ENCODE data around the gene GPRC5C.

GRCh38 chr17:74424117-74424516, 7.8 kb upstream of the GPRC5C start:
- TF ChIP-seq CTCF (IDR thresholded peaks at IDR 0.05; ENCODE audit: low read depth, low read length) (no peak), POLR2A (IDR thresholded peaks at IDR 0.05; ENCODE audit: extremely low read depth, insufficient read length) (no peak), MYC (IDR thresholded peaks at IDR 0.05; ENCODE audit: low read depth, low read length) (no peak)

Data from NB4 (cell line).